Measurements from ENCODE around the gene TIGAR. TPM values are rescaled to one million over a fixed set of nuclear protein-coding genes. Genes with fewer than 3 reads are reported as not detected.

TIGAR gene
- total RNA-seq, 1 donor = 9.8 TPM

DNA sequence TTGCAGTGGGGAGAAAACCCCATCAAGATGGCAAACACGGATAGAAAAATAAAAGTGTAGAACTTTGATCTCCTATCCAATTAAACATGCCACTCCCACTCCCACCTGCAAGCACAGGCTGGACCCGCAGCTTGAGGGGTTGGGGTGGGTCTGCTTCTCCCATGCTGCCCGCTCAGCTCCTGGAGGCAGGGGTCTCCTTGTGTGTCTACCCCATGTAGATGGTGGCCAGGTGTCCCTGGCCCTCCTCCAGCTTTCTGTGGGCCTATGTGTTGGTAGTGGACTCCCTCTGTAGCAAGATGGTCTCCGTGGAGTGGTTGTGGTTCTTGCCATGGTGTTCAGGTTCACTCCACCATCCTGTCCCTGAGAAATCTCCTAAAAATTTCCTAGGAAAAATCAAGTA, 82.0 kb downstream of the TIGAR start:
- H3K27me3 ChIP-seq (ENCODE audit: insufficient read depth, low read length) = no peaks in the 10 kb centered on the region
- no peaks in the 10 kb centered on the region for H3K4me1 ChIP-seq (ENCODE audit: insufficient read depth, low read length)
- no peak overlapping the region for H3K4me3 ChIP-seq (ENCODE audit: low read length)
- no peaks in the 10 kb centered on the region for H3K9me3 ChIP-seq (ENCODE audit: low read depth, low read length)

Other genes starting within 250 kb of the TIGAR start
- gene CCND2, start 47.5 kb upstream of the TIGAR start, total RNA-seq = 60.7 TPM
- not detected for gene FGF23, start 58.5 kb downstream of the TIGAR start, total RNA-seq
- gene FGF6, start 124.6 kb downstream of the TIGAR start, total RNA-seq = not detected
- gene RAD51AP1, start 217.7 kb downstream of the TIGAR start, total RNA-seq = 1.0 TPM
- 8.8 TPM for gene DYRK4, start 241.0 kb downstream of the TIGAR start, total RNA-seq